Adipocyte (in vitro differentiated cells): Measurements from ENCODE around the gene GALNT12.
A peak's percentile ranks its signal among the peaks of the same experiment; 100 is the strongest.

Experiments used
- DNase-seq: peaks from one replicate; pipeline ENCODE4 v3.0.0-alpha.2; 2015; ENCODE audit warnings: low read depth
- H3K27me3 ChIP-seq: replicated peaks from 2 replicates; pipeline ENCODE4 v1.7.0; 2013; ENCODE audit warnings: mild to moderate bottlenecking, low read length, moderate library complexity; ENCODE audit not compliant: control insufficient read depth, insufficient read depth
- H3K36me3 ChIP-seq: 2 replicates; pipeline ENCODE4 v1.7.0; 2013; ENCODE audit warnings: low read length, mild to moderate bottlenecking, moderate library complexity; ENCODE audit not compliant: control insufficient read depth, insufficient read depth, severe bottlenecking
- H3K4me1 ChIP-seq: 2 replicates; pipeline ENCODE4 v1.7.0; 2013; ENCODE audit warnings: mild to moderate bottlenecking, low read length, moderate library complexity; ENCODE audit not compliant: control insufficient read depth, insufficient read depth
- H3K4me3 ChIP-seq: 2 replicates; pipeline ENCODE4 v1.7.0; 2013; ENCODE audit warnings: mild to moderate bottlenecking, low read length, moderate library complexity
- H3K9ac ChIP-seq: 2 replicates; pipeline ENCODE4 v1.7.0; 2013; ENCODE audit warnings: mild to moderate bottlenecking, low read length, moderate library complexity
- H3K9me3 ChIP-seq: 2 replicates; pipeline ENCODE4 v1.7.0; 2013; ENCODE audit warnings: mild to moderate bottlenecking, low read length, moderate library complexity; ENCODE audit not compliant: control insufficient read depth

GALNT12 gene

GRCh38 chr9:98807070-98807813 lies at the start of gene GALNT12:
GALNT12 (plus strand) TSS chr9:98807670; CDS start chr9:98807699, 29 bp downstream.
- DNase-seq: peak; percentile 45
- H3K4me3 ChIP-seq: peak within 1 kb of the TSS; percentile 83
- H3K4me1 ChIP-seq: peaks cover 31% of the 10 kb centered on the region
- peak within 1 kb of the TSS; percentile 68 for H3K9ac ChIP-seq
- no peaks in the 10 kb centered on the region for H3K36me3 ChIP-seq
- no peaks in the 10 kb centered on the region for H3K27me3 ChIP-seq
- no peaks in the 10 kb centered on the region for H3K9me3 ChIP-seq

- H3K4me3 ChIP-seq: no peak overlapping the region
- no peaks in the 10 kb centered on the region for H3K27me3 ChIP-seq
- no peaks in the 10 kb centered on the region for H3K4me1 ChIP-seq
- H3K9ac ChIP-seq: no peak overlapping the region
- H3K9me3 ChIP-seq: peaks cover 25% of the 10 kb centered on the region
- peaks cover 62% of the 10 kb centered on the region for H3K36me3 ChIP-seq
- DNase-seq: no peak
Measured at GRCh38 chr9:98760231-98760630, 47.2 kb upstream of the GALNT12 start.

- Histone ChIP-seq H3K9me3 (peaks cover 14% of the 10 kb centered on the region), H3K36me3 (peaks cover 58% of the 10 kb centered on the region), H3K4me1 (peaks cover 8% of the 10 kb centered on the region), H3K9ac (no peak overlapping the region), H3K27me3 (no peaks in the 10 kb centered on the region), H3K4me3 (no peak overlapping the region)
- peak; percentile 10 for DNase-seq
Measured at GRCh38 chr9:98763986-98764745, 43.3 kb upstream of the GALNT12 start.

- no peak for DNase-seq
- Histone ChIP-seq H3K4me3 (no peak overlapping the region), H3K9ac (no peak overlapping the region), H3K9me3 (peaks cover 14% of the 10 kb centered on the region), H3K4me1 (peaks cover 8% of the 10 kb centered on the region), H3K36me3 (peaks cover 61% of the 10 kb centered on the region), H3K27me3 (no peaks in the 10 kb centered on the region)
Measured at GRCh38 chr9:98765256-98765655, 42.2 kb upstream of the GALNT12 start.

- peaks cover 74% of the 10 kb centered on the region for H3K36me3 ChIP-seq
- DNase-seq: peak; percentile 42
- H3K9ac ChIP-seq: no peak overlapping the region
- H3K9me3 ChIP-seq: peaks cover 14% of the 10 kb centered on the region
- H3K4me3 ChIP-seq: no peak overlapping the region
- peaks cover 8% of the 10 kb centered on the region for H3K4me1 ChIP-seq
- no peaks in the 10 kb centered on the region for H3K27me3 ChIP-seq
Measured at GRCh38 chr9:98766586-98766985, 40.9 kb upstream of the GALNT12 start.

GRCh38 chr9:98767196-98767595 lies 40.3 kb upstream of the GALNT12 start:
- peaks cover 14% of the 10 kb centered on the region for H3K9me3 ChIP-seq
- H3K4me3 ChIP-seq: no peak overlapping the region
- no peak overlapping the region for H3K9ac ChIP-seq
- H3K36me3 ChIP-seq: peaks cover 75% of the 10 kb centered on the region
- peaks cover 8% of the 10 kb centered on the region for H3K4me1 ChIP-seq
- DNase-seq: no peak
- no peaks in the 10 kb centered on the region for H3K27me3 ChIP-seq

- DNase-seq: no peak
- Histone ChIP-seq H3K9ac (no peak overlapping the region), H3K9me3 (peaks cover 14% of the 10 kb centered on the region), H3K4me3 (no peak overlapping the region), H3K36me3 (peaks cover 76% of the 10 kb centered on the region), H3K27me3 (no peaks in the 10 kb centered on the region), H3K4me1 (peaks cover 8% of the 10 kb centered on the region)
Measured at GRCh38 chr9:98767915-98768314, 39.6 kb upstream of the GALNT12 start.

GRCh38 chr9:98768344-98768743 lies 39.1 kb upstream of the GALNT12 start:
- H3K9ac ChIP-seq: no peak overlapping the region
- peaks cover 79% of the 10 kb centered on the region for H3K36me3 ChIP-seq
- peaks cover 8% of the 10 kb centered on the region for H3K4me1 ChIP-seq
- H3K9me3 ChIP-seq: peaks cover 14% of the 10 kb centered on the region
- no peak overlapping the region for H3K4me3 ChIP-seq
- DNase-seq: no peak
- H3K27me3 ChIP-seq: no peaks in the 10 kb centered on the region

GRCh38 chr9:98770717-98771116 lies 36.8 kb upstream of the GALNT12 start:
- Histone ChIP-seq H3K4me1 (peaks cover 8% of the 10 kb centered on the region), H3K4me3 (no peak overlapping the region), H3K36me3 (peaks cover 68% of the 10 kb centered on the region), H3K9ac (no peak overlapping the region), H3K9me3 (no peaks in the 10 kb centered on the region), H3K27me3 (no peaks in the 10 kb centered on the region)
- DNase-seq: no peak

- Histone ChIP-seq H3K9me3 (no peaks in the 10 kb centered on the region), H3K27me3 (no peaks in the 10 kb centered on the region), H3K4me1 (peaks cover 8% of the 10 kb centered on the region), H3K4me3 (no peak overlapping the region), H3K36me3 (peaks cover 65% of the 10 kb centered on the region), H3K9ac (no peak overlapping the region)
- DNase-seq: no peak
Measured at GRCh38 chr9:98771209-98771874, 36.1 kb upstream of the GALNT12 start.
